Liver (tissue), 9 donors: ENCODE measurements around the gene DAPK1. TPM values are rescaled to one million over a fixed set of nuclear protein-coding genes. Genes with fewer than 3 reads are reported as not detected.

Experiments
- DNase-seq: peaks from one replicate; pipeline ENCODE4 v3.0.0-alpha.2; 2017; ENCODE audit warnings: low spot score
- H3K27ac ChIP-seq, 2 donors: one replicate each; pipeline ENCODE4 v1.7.0; 2013; ENCODE audit warnings: inconsistent platforms in 2 of 2, low read length in 2 of 2, control low read depth in 1 of 2, low read depth in 1 of 2, mild to moderate bottlenecking in 1 of 2
- H3K27me3 ChIP-seq, 4 donors: one replicate each; pipeline versions ENCODE4 v1.6.1 to v1.7.0; 2013; ENCODE audit warnings: low read length in 3 of 4, inconsistent platforms in 1 of 4, mild to moderate bottlenecking in 1 of 4, moderate library complexity in 1 of 4; ENCODE audit not compliant: control insufficient read depth in 4 of 4, insufficient read depth in 4 of 4
- H3K36me3 ChIP-seq, 4 donors: one replicate each; pipeline versions ENCODE4 v1.6.1 to v1.7.0; 2013; ENCODE audit warnings: low read length in 3 of 4, mild to moderate bottlenecking in 3 of 4, low read depth in 1 of 4, moderate library complexity in 1 of 4; ENCODE audit not compliant: control insufficient read depth in 4 of 4, insufficient read depth in 3 of 4
- H3K4me1 ChIP-seq, 4 donors: one replicate each; pipeline versions ENCODE4 v1.6.1 to v1.7.0; 2013; ENCODE audit warnings: low read length in 3 of 4, mild to moderate bottlenecking in 3 of 4, moderate library complexity in 1 of 4; ENCODE audit not compliant: control insufficient read depth in 4 of 4, insufficient read depth in 4 of 4
- H3K4me3 ChIP-seq, 3 donors: one replicate each; pipeline versions ENCODE4 v1.6.1 to v1.7.0; 2013; ENCODE audit warnings: low read length in 3 of 3, control low read depth in 1 of 3, low read depth in 1 of 3, mild to moderate bottlenecking in 1 of 3
- H3K9ac ChIP-seq, 2 donors: one replicate each; pipeline ENCODE4 v1.7.0; 2013; ENCODE audit warnings: low read length in 2 of 2, mild to moderate bottlenecking in 2 of 2, moderate library complexity in 2 of 2, control low read depth in 1 of 2, low read depth in 1 of 2
- H3K9me3 ChIP-seq, 4 donors: one replicate each; pipeline versions ENCODE4 v1.6.1 to v1.7.0; 2013; ENCODE audit warnings: low read length in 3 of 4; ENCODE audit not compliant: control insufficient read depth in 4 of 4
- CTCF ChIP-seq: fragments of 150-350 bp; IDR thresholded peaks from 2 replicates; pipeline ENCODE4 v1.5.1; 2017; ENCODE audit warnings: improper control_type of control experiment, low read depth, low read length; ENCODE audit not compliant: missing input control
- EGR1 ChIP-seq, 2 donors: IDR thresholded peaks; 2 replicates each; pipeline ENCODE4 v1.6.1; 2016 to 2018; ENCODE audit warnings: antibody characterized with exemption in 2 of 2, low read depth in 2 of 2
- FOXA1 ChIP-seq: IDR thresholded peaks from 2 replicates; pipeline ENCODE4 v1.6.1; 2016; ENCODE audit warnings: antibody characterized with exemption
- FOXA2 ChIP-seq: IDR thresholded peaks from 2 replicates; pipeline ENCODE4 v1.6.1; 2016; ENCODE audit warnings: antibody characterized with exemption
- GABPA ChIP-seq, 2 donors: IDR thresholded peaks in 1 of 2; conservative IDR thresholded peaks in 1 of 2; 2 replicates each; pipeline ENCODE4 v1.6.1; 2016; ENCODE audit warnings: antibody characterized with exemption in 2 of 2, mild to moderate bottlenecking in 1 of 2, moderate library complexity in 1 of 2
- HNF4A ChIP-seq, 2 donors: conservative IDR thresholded peaks; 2 replicates each; pipeline ENCODE4 v1.6.1; 2016; ENCODE audit warnings: antibody characterized with exemption in 2 of 2, mild to moderate bottlenecking in 2 of 2
- HNF4G ChIP-seq: IDR thresholded peaks from 2 replicates; pipeline ENCODE4 v1.6.1; 2016; ENCODE audit warnings: antibody characterized with exemption
- JUND ChIP-seq, 2 donors: IDR thresholded peaks; 2 replicates each; pipeline ENCODE4 v1.6.1; 2016; ENCODE audit warnings: antibody characterized with exemption in 2 of 2
- MAX ChIP-seq: IDR thresholded peaks from 2 replicates; pipeline ENCODE4 v1.6.1; 2016; ENCODE audit warnings: antibody characterized with exemption
- NR2F2 ChIP-seq: IDR thresholded peaks from 2 replicates; pipeline ENCODE4 v1.6.1; 2016; ENCODE audit warnings: antibody characterized with exemption
- RAD21 ChIP-seq, 2 donors: IDR thresholded peaks; 2 replicates each; pipeline ENCODE4 v1.6.1; 2016; ENCODE audit warnings: antibody characterized with exemption in 2 of 2, mild to moderate bottlenecking in 2 of 2
- SP1 ChIP-seq: IDR thresholded peaks from 2 replicates; pipeline ENCODE4 v1.6.1; 2018; ENCODE audit warnings: antibody characterized with exemption, mild to moderate bottlenecking
- TAF1 ChIP-seq: conservative IDR thresholded peaks from 2 replicates; pipeline ENCODE4 v1.6.1; 2016; ENCODE audit warnings: antibody characterized with exemption, mild to moderate bottlenecking
- YY1 ChIP-seq: IDR thresholded peaks from 2 replicates; pipeline ENCODE4 v1.6.1; 2016; ENCODE audit warnings: antibody characterized with exemption, mild to moderate bottlenecking
- ZBTB33 ChIP-seq: IDR thresholded peaks from 2 replicates; pipeline ENCODE4 v1.6.1; 2016; ENCODE audit warnings: antibody characterized with exemption
- WGBS: extraction: QIAGEN DNeasy Blood & Tissue Kit; methylation state at CpG from one replicate; pipeline ENCODE4 v1.1.7; 2013; 5-methylcytosine and 5-hydroxymethylcytosine counted together
- polyA plus RNA-seq, 2 donors: library from polyadenylated mRNA; stranded (reverse) in 1 of 2; unstranded in 1 of 2; fragments of 200-250 nt in 1 of 2; fragments of >200 nt in 1 of 2; fragmentation: Nextera tagmentation in 1 of 2; extraction: Ambion mirVana in 1 of 2; gene quantifications; one replicate each; pipeline versions ENCODE4 v1.2.1 to v1.2.3, GENCODE V29; 2013 to 2015
- total RNA-seq, 2 donors: library from RNA; depleted of rRNA; stranded (reverse); fragments of >200 nt; gene quantifications; one replicate each; pipeline ENCODE4 v1.2.3, GENCODE V29; 2014
- TF ChIP-seq, protein P1 (sequence below): IDR thresholded peaks from 2 replicates; pipeline ENCODE4 v1.6.1; 2016; ENCODE audit warnings: antibody characterized with exemption
- TF ChIP-seq, protein P2 (sequence below): IDR thresholded peaks from 2 replicates; pipeline ENCODE4 v1.6.1; 2016; ENCODE audit warnings: antibody characterized with exemption, mild to moderate bottlenecking
- donor health status: healthy.
- donor health status: healthy.
- donor health status: healthy.
- donor health status: healthy.
- donor health status: healthy.

Gene DAPK1
- total and polyA plus RNA-seq, 4 donors: 14.0 to 40.8 (median 21.8) TPM

GRCh38 chr9:87684627-87685219 lies 187.1 kb downstream of the DAPK1 start:
- Histone ChIP-seq H3K9me3 (no peaks in the 10 kb centered on the region), H3K27ac (peak overlapping the region; percentile 26 to 33), H3K4me3 (no peak overlapping the region), H3K27me3 (no peaks in the 10 kb centered on the region), H3K4me1 (peaks cover 0 to 33% (median 16%) of the 10 kb centered on the region in 4 donors), H3K9ac (no peak overlapping the region), H3K36me3 (peaks cover 0 to 28% (median 6%) of the 10 kb centered on the region in 4 donors)
- WGBS: 37% methylated on average over 11 of the region's 11 CpGs
- TF ChIP-seq CTCF (peak; percentile 76), RAD21 (IDR thresholded peaks at IDR 0.05) (peak; percentile 78 to 83), ZBTB33 (no peak), YY1 (no peak), MAX (no peak)
- peak; percentile 79 for DNase-seq

GRCh38 chr9:87685441-87685840 lies 187.8 kb downstream of the DAPK1 start:
- Histone ChIP-seq H3K27ac (peak overlapping the region; percentile 26 to 33), H3K36me3 (peaks cover 0 to 28% (median 6%) of the 10 kb centered on the region in 4 donors)
- WGBS: 66% methylated on average over 4 of the region's 4 CpGs

More at GRCh38 chr9:87685441-87685840, 187.8 kb downstream of the DAPK1 start:
- Histone ChIP-seq H3K9ac (peak overlapping the region in 1 of 2 donors; percentile 49), H3K27me3 (no peaks in the 10 kb centered on the region), H3K4me1 (peaks cover 0 to 33% (median 16%) of the 10 kb centered on the region in 4 donors), H3K9me3 (no peaks in the 10 kb centered on the region), H3K4me3 (no peak overlapping the region)
- TF ChIP-seq EGR1 (IDR thresholded peaks at IDR 0.05; ENCODE audit: low read depth in 2 of 2) (no peak), HNF4G (no peak), RAD21 (IDR thresholded peaks at IDR 0.05) (no peak), FOXA1 (no peak), TAF1 (no peak), NR2F2 (no peak), MAX (no peak), ZBTB33 (no peak), FOXA2 (no peak), HNF4A (conservative IDR thresholded peaks at IDR 0.05) (no peak), SP1 (no peak), JUND (IDR thresholded peaks at IDR 0.05) (no peak), GABPA (IDR thresholded peaks at IDR 0.05 in 1 of 2, conservative IDR thresholded peaks at IDR 0.05 in 1 of 2) (no peak), CTCF (no peak)
- TF ChIP-seq, protein P1, sequence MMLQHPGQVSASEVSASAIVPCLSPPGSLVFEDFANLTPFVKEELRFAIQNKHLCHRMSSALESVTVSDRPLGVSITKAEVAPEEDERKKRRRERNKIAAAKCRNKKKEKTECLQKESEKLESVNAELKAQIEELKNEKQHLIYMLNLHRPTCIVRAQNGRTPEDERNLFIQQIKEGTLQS: no peak
- TF ChIP-seq, protein P2, sequence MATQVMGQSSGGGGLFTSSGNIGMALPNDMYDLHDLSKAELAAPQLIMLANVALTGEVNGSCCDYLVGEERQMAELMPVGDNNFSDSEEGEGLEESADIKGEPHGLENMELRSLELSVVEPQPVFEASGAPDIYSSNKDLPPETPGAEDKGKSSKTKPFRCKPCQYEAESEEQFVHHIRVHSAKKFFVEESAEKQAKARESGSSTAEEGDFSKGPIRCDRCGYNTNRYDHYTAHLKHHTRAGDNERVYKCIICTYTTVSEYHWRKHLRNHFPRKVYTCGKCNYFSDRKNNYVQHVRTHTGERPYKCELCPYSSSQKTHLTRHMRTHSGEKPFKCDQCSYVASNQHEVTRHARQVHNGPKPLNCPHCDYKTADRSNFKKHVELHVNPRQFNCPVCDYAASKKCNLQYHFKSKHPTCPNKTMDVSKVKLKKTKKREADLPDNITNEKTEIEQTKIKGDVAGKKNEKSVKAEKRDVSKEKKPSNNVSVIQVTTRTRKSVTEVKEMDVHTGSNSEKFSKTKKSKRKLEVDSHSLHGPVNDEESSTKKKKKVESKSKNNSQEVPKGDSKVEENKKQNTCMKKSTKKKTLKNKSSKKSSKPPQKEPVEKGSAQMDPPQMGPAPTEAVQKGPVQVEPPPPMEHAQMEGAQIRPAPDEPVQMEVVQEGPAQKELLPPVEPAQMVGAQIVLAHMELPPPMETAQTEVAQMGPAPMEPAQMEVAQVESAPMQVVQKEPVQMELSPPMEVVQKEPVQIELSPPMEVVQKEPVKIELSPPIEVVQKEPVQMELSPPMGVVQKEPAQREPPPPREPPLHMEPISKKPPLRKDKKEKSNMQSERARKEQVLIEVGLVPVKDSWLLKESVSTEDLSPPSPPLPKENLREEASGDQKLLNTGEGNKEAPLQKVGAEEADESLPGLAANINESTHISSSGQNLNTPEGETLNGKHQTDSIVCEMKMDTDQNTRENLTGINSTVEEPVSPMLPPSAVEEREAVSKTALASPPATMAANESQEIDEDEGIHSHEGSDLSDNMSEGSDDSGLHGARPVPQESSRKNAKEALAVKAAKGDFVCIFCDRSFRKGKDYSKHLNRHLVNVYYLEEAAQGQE: no peak
- peak; percentile 31 for DNase-seq
